HG02885 (cell line): ENCODE data around the gene UBE2QL1.

Experiments used
- ATAC-seq: cut with Tn5 transposase; IDR thresholded peaks from one replicate; pipeline ENCODE4 v1.9.1; 2021; ENCODE audit warnings: mild to moderate bottlenecking; ENCODE audit not compliant: unreplicated experiment, poor library complexity

Gene UBE2QL1

GRCh38 chr5:6452622-6453504 is 4.2 kb downstream of the UBE2QL1 start:
- no peak for ATAC-seq

DNA sequence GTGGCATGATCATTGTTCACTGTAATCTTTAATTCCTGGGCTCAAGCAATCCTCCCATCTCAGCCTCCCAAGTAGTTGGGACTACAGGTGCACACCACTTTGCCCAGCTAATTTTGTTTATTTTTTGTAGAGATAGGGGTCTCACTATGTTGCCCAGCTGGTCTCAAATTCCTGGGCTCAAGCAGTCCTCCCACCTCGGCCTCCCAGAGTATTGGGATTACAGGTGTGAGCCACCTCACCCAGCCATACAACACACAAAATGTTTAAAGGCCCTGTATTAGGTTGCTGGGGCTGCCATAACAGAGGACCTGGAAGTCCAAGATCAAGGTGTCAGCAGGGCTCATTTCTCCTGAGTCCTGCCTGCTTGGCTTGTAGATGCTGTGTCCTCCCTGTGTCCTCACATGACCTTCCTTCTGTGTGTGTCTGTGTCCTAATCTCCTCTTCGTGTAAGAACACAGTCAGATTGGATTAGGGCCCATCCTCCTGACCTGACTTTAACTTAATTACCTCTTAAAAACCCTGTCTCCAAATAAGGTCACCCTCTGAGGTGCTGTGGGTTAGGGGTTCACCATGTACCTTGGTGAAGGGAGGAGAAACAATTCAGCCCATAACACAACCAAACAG is 5.4 kb downstream of the UBE2QL1 start:
- no peak for ATAC-seq

GRCh38 chr5:6454628-6455053 is 6.0 kb downstream of the UBE2QL1 start:
- ATAC-seq, result no peak

- ATAC-seq, result no peak
Measured at GRCh38 chr5:6455571-6456200, 7.0 kb downstream of the UBE2QL1 start.

- no peak for ATAC-seq
Measured at GRCh38 chr5:6456766-6457370, 8.2 kb downstream of the UBE2QL1 start.

DNA sequence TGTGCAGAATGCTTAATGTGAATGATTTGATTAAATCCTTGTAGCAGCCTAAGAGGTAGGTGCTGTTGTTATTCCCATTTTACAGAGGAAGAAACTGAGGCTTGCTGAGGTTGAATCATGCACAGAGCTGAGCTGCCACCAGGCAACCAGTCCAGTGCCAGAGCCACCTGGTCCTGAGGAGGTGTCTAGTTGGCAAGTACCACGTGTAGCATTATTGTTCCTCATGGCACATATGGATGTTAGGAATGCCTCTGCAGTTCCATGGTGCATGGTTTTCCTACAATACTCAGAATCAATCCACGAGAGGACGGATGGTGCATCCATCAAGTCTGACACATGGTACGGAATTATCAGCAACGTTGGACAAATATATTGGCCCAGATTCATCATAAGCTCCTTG is 8.9 kb downstream of the UBE2QL1 start:
- no peak for ATAC-seq

GRCh38 chr5:6458833-6459232 is 10.2 kb downstream of the UBE2QL1 start:
- no peak for ATAC-seq

GRCh38 chr5:6459896-6460295 is 11.2 kb downstream of the UBE2QL1 start:
- no peak for ATAC-seq

DNA sequence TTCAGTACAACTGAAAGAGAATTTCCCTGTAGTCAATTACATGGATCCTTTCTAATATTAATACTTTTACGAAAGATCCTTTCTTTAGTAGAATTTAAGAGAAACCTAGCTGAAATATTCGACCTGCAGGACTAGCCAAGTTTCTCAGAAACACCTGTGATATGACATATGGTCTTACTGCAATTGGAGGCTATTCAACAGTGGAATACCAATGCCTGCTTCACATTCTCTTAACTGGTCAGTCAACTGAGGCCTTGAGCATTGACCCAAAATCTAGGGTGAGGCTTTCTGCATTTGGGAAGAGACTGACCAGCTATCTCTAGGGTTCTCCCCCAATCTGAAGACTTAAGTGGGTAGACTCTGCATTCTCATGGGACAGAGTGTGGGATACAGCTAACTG is 12.3 kb downstream of the UBE2QL1 start:
- no peak for ATAC-seq

- ATAC-seq, result no peak
Measured at GRCh38 chr5:6461793-6462650, 13.4 kb downstream of the UBE2QL1 start.

DNA sequence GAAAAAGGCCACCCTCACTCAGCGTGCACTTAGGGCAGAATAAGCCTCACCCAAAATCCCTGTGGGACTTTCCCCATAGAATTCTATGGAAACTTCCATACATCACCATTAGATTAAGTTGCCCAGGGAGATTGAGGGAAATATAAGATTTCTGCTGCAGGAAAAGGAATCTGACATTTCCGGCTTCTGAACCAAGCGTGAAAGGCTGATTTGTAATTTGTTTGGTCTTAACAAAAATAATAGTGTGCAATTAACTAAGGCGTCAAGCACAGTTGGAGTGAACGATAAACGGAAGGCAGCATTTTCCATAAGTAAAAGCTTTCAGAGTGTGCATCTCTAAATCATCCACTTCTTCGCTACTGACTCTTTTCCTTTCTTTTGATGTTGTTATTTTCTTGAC is 14.0 kb downstream of the UBE2QL1 start:
- ATAC-seq, result no peak

DNA sequence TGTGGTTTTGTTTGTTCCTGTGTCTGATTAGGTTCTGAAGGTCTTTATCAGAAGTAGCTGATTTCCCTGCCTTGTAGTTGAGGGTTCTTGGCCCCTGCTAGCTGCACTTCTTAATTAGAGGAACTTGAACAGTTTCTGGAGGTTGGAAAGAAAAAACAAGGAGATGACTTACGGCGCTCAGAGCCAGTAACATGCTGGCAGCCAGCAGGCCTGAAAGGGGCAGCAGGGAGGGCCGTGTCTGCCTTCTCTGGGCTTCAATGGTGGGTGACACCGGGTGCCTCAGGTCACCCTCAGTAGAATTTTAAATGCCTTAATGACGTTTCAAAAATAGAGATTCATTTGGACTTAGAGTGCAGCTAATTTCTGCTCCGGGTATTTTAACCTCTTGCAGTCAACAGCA is 15.8 kb downstream of the UBE2QL1 start:
- no peak for ATAC-seq

GRCh38 chr5:6465831-6466790 is 17.5 kb downstream of the UBE2QL1 start:
- ATAC-seq, result no peak

DNA sequence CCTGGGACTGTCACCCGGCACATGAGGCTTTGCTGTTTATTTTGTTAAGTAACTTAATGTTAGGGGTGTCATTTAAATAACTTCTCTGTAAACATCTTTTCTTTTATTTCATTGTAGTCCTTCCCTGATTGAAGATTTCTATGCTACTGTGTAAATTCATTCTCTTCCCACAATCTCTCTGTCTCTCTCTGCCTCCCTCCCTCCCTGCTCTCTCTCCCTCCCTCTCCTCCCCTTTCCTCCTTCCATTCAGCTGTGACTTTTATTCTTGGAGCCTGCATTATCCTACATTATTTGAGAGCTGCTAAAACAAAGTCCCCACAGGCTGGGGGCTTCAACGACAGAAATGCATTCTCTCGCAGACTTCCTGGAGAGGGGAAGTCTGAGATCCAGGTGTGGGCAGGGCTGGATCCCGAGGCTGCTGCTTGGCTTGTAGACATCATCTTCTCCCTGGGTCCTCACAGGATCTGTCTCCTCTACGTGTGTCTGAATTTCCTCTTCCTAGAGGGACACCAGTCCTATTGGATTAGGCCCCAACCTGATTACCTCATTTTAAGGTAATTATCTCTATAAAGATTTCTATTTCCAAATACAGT is 18.4 kb downstream of the UBE2QL1 start:
- no peak for ATAC-seq

GRCh38 chr5:6467591-6467990 is 18.9 kb downstream of the UBE2QL1 start:
- no peak for ATAC-seq

DNA sequence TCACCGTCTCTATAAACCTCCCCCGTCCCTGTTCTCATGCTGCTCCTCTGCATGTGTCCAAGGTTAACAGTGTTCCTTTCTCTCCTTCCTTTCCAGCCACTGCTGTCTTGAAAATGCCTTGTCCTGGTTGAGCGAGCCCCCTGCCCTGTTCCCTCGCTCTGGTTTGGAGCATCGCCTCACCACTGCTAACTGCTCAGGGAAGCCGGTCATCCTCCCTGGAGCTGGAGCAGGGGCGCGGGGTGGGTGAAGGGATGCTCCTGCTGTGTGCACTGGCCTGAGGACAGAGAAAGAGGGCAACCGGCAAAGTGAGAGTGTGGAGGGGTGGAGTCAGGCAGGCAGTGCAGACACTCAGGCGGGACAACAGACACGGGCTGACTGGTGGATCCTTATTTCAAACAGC is 19.4 kb downstream of the UBE2QL1 start:
- ATAC-seq, result no peak

GRCh38 chr5:6468870-6469269 is 20.2 kb downstream of the UBE2QL1 start:
- ATAC-seq, result no peak

DNA sequence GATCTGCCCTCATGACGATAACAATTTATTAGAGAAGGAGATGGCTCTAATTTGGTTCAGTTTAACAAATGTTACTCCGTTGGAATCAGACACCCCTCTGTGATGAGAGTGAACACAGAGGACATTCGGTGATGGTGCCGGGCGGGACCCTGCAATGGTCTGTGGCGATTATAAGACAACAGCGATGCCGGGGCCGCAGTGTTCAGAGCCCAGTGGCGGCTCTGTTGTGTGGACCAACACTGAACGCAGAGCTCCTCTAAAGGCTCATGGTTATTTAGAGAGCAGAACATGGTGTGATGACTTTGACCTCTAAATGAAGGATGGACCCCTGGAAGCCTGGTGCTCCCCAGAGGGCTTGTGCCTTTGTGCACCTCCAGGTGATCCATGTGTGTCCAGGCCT is 21.2 kb downstream of the UBE2QL1 start:
- no peak for ATAC-seq

GRCh38 chr5:6470672-6471071 is 22.0 kb downstream of the UBE2QL1 start:
- no peak for ATAC-seq
